ENCODE measurements around the gene C17orf100.

The C17orf100 gene

DNA sequence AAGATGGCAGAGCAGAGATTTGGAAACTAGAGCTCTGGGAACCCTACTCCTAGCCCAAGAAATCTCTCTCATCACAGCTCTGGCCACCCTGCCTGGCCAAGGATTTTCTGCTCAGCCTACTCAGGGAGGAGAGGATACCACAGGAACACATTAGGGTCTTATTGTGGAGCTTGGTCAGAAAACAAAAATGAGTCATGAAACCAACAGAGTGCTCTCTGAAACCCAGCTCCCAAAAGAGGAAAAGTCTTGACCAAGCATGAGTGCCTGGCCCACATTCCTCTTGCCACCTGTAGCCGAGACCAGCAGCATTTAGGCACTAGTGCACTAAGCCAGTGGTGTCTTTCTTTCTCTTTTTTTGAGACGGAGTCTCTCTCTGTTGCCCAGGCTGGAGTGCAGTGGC, 43.5 kb downstream of the C17orf100 start:
- DNase-seq = no peak

DNA sequence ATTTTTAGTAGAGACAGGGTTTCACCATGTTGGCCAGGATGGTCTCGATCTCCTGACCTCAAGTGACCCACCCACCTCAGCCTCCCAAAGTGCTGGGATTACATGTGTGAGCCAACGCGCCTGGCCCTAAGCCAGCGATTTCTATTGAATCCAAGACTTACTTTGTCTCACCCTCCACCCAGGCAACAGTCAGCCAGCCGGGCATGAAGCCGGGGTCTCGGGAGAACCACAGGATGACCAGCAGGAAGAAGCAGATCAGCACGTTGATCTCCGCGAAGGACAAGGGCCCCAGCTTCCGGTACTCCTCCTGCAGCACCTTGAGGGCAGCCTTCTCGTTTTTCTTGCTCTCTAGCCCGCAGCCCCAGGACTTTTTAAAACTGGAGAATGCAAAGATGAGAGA, 44.0 kb downstream of the C17orf100 start:
- DNase-seq = no peak

DNA sequence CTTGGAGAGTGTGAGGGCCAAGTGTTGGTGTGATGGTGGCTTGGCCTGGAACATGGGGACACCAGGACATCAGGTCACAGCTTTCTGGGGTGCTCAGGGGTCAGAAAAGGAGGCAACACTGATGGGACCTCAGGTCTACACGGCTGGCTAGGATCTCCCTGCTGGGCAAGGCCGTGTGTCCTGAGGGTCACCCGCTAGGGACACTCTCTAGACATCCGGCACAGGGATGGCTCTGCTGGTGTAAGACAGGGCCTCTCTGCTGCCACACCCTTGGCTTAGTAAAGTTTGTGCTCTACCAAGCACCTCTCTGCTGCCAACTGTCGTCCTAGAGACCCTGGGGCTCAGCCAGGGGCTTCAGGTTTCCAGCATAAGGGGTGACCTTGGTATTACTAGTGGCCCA, 45.3 kb downstream of the C17orf100 start:
- no peak for DNase-seq

DNA sequence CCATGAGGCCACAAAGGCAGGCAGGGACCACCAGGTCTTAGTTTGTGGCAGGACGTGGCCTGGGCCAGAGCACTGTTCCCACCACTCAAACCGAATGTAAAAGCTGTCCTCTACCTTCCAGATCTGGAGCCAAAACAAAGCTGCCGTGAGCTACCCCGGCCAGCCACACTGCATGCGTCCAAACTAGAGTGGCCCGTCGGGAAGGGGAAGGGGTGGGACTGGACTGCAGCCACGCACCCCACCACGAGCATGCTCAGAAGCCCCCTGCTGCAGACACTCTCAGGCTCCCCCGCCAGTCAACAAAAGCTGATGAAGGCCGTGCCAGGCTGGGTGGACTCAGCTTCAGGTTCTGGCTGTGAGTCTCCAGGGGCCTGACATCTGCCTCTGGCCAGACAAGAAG, 46.4 kb downstream of the C17orf100 start:
- no peak for DNase-seq

DNA sequence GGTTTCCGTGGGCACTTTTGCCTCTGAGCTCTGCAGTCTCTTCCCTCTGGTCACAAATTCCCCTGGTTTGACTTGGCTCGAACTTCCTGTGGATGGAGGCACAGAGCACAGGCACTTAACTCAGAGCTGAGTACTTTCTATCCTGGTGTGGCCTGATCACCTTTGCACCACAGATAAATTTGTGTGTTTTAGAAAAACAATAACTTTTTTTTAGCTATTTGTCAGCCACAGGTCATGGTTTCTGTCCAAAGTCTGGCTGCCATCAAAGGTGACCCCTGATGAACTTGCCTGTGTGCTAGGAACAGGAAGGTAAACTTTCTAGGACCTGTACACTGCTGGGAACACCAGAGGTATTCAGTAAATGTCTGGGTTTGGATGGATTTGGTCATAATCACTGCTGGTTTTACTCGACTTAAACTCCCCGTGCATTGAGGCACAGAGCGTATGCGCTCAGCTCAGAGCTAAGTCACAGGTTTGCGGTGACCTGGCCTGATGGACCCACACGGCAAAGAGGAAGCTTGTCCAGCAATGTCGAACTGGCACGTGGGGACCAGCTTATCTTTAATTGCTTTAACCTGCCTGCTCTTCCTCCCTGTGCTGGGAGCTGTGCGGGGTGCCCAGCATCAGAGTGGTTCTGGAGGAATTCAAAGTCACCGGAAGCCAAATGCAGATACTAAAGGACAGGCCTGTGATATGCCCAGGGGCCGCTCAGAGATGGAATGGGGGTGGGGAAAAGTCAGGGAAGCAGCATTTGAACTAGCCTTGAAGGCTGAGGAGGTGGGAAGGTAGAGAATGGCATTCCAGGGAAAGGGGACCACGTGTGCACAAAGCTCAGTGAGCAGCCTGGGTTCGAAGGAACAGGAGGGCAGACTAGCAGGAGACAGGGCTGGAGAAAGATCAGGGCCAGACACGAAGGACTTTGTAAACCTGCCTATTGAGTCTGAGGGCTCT, 48.7 kb downstream of the C17orf100 start:
- DNase-seq = no peak

DNA sequence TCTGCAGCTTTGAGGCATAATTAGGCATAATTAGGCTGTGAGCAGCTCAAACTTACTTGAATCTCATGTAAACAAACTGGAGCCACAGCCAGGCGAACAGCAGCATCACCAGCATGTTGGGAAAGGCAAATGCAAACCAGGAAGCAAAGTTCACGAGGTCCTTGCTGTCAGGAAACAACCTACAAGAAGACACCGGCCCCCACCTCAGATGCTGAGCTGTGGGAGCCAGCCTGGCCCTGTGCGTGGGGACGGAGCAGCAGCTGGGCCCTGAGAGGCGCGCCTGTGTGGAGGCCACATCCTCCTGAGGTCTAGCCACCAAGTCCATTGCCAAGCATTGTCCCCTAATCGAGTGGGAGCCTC, 49.4 kb downstream of the C17orf100 start:
- DNase-seq = no peak

DNA sequence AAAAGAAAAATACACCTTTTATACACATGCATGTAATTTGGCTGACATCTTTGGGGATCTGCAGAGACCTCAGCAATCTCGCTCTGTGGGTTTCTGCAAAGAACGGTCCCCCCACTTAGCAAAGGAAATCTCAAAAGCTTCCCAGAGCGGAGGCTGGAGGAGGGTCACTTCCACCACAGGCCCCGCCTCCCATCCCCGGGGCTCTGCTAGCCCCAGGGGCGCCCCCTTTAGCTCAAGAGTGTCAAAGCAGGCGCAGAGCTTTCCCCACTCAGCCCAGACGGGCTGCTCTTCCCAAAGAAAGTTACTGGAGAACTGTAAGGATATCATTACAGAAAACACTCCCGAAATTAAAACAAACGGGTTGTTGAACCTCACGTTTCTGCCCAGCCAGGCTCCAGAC, 50.2 kb downstream of the C17orf100 start:
- peak in 1 of 2 experiments; percentile 31 for DNase-seq

DNA sequence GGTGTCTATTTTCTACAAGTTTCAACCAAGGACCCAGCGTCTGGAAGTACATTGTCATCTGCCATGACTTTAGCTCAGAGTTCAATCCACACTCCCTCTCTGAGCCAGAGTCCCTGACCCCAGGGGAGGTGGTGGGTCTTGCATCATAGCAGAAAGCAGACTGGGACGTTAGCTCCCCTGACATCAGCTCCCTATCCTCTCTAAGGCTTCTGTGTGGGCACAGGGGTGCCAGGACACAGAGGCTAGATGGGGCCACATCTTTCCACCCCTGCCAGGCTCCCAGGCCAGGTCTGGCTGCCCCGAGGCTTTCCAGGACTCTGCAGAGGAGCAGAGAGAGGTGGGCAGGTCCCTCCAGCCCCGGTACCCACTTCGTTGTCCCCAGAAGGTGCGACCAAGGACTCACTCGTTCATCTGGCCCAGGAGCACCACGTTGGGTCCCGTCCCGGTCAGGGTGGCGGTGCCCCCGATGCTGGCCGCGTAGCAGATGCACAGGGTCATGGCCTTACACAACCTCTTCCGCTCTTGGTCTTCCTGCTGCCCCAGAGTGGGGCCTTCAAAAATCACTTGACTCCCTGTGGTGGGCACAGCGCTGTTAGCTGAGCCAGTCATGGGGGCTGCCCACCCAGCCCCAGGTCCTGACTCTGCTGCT, 51.1 kb downstream of the C17orf100 start:
- no peak for DNase-seq
